GM21717 (cell line): Measurements from ENCODE around the gene EMC6.
"Not testable (repeated sequence)": the region's sequence is repeated elsewhere in the genome, so short reads cannot be mapped to it uniquely, and the experiment has no call there.

Experiments
- ATAC-seq: cut with Tn5 transposase; IDR thresholded peaks from one replicate; pipeline ENCODE4 v1.9.1; 2021; ENCODE audit warnings: mild to moderate bottlenecking, moderate library complexity; ENCODE audit not compliant: unreplicated experiment

EMC6 gene

GRCh38 chr17:3679531-3680126, 11.0 kb downstream of the EMC6 start:
- no peak for ATAC-seq

- no peak for ATAC-seq
Observed at GRCh38 chr17:3681057-3681456, 12.4 kb downstream of the EMC6 start.

DNA sequence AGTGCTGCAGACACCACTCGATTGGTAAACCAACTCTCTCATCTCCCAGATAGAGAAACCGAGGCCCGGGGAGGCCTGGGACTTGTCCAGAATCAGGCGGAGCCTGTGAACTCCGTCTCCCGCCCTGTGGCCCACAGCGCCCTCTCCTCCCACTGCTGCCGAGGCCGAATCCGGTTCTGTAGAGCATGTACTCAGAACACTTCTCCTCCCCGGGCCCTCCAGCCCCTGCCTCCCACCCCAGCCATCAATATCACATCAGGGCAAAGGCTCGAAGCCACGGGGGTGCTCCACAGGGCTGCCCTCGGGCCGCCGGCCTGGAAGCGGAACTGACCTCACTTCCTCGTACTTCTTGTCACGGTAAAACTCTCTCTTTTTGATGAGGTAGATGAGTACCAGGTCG, 13.0 kb downstream of the EMC6 start:
- ATAC-seq = no peak

DNA sequence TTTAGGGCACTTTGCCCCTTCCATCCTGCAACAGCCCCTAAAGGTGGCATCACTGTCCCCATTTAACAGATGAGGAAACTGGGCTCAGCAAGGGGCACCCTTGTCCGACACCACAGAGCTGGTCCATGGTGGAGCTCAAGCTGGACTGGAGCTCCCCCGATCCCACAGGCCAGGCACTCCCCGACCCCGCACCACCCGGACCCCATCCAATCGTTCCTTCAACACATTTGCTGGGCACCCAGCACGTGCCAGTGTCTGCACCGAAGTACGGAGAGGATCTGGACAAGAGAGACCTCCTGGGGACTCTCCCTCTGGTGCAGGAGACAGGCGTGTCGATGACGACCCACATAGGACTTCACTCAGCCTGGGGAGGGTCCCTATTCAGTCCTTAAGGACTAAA, 13.4 kb downstream of the EMC6 start:
- no peak for ATAC-seq

- ATAC-seq = no peak
Observed at GRCh38 chr17:3683054-3683511, 14.5 kb downstream of the EMC6 start.

GRCh38 chr17:3685174-3685573, 16.6 kb downstream of the EMC6 start:
- no peak for ATAC-seq

GRCh38 chr17:3688027-3688553, 19.5 kb downstream of the EMC6 start:
- no peak for ATAC-seq

GRCh38 chr17:3688852-3689261, 20.2 kb downstream of the EMC6 start:
- ATAC-seq = no peak

GRCh38 chr17:3689262-3690093, 20.9 kb downstream of the EMC6 start:
- ATAC-seq = no peak

DNA sequence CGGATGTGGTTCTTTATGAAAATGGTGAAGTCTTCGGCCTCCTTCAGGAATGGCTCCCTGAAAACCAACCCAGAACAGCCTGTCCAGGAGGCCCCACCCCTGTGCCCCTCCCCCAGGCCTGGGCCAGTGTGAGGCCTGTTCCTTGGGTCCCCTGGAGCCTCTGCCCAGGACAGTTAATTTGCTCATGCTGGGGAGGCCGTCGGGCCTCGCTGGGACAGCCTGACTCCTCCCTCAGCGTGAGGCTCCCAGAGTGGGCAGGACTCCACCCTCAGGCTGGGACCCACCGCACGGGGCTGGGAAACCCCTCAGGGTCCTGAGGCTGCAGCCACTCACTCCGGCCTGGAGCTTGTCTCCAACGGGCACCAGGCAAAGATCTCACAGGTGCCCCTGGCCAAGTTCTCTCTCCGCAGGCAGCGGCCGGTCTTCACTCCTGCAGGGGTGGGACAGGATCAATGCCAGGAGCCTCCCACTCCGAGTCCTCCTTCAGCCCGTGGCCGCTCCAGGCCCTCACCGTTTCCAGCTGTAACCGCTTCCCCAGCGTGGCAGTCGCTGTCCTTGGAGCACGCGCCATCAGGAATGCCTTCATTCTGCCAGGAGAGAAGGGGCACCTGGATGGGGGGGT, 21.6 kb downstream of the EMC6 start:
- no peak for ATAC-seq

DNA sequence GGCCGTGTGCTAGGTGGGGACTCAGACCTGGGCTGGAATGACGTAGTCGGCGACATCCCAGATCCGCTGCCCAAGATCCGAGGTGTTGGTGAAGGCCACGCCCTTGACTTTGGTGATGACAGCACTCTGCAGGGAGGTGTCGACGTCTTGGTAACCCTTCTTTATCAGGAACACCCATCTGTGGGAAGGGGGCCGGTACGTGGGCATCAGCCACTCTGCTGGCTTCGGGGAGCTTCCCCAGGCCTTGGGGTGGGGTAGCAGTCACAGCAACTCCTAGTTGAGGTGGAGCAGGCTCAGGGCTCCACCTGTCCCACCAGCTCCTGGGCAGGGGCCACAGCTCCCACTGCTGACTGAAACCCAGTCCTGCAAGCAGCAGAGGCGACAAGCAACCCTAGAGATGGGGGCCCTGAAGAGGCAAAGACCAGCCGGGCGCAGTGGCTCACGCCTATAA, 23.0 kb downstream of the EMC6 start:
- no peak for ATAC-seq

- ATAC-seq = no peak
Observed at GRCh38 chr17:3692346-3692745, 23.7 kb downstream of the EMC6 start.

DNA sequence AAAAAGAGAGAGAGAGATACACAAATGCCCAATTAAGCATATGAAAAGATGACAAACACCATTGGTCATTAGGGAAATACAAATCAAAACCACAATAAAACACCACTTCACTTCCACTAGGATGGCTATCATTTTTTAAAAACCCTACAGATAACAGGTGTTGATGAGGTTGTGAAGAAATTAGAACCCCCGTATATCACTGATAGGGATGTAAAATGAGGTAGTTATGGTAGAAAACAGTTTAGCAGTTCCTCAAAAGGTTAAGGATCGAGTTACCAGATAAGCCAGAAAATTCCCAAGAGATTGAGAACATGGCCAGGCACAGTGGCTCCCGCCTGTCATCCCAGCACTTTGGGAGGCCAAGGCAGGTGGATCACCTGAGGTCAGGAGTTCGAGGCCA, 24.5 kb downstream of the EMC6 start:
- ATAC-seq = no peak

DNA sequence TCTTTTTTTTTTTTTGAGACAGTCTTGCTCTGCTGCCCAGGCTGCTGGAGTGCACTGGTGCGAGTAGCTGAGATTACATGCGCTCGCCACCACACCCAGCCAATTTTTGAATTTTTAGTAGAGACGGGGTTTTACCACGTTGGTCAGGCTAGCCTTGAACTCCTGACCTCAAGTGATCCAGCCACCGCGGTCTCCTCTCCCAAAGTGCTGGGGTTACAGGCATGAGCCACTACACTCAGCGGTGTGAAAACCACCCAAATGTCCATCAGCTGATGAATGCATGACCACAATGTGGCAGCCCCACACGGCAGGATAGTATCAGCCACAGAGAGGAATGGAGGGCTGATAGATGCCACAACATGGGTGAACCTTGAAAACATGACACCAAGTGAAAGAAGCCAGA, 25.2 kb downstream of the EMC6 start:
- ATAC-seq = peak; percentile 47

DNA sequence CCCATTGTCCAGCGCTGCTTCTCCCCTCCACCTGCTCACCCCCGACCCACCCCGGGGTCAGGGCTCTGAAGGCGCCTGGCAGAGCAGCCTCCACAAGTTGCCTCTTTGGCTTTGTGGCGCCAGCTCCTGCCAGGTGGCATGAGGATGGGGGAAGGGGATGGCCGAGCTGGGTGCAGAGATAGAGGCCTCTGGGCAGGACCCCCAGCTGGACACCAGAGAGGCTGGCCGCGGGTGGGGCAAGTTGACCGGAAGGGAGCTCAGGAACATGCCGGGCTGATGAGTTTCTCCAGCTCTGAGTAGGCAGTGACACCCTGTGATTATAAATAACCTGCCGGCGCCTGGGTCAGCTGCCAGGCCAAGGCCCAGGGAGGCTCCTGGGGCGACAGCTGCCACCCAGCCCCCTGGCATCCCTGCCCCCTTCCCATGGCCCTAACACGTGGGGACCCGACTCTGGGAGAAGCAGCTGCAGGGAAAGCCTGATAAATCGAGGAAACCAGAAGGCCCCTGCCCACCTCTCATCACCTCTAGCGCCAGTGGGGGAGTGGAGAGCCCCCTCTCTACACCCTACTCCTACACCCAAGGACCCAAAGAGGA, 26.6 kb downstream of the EMC6 start:
- ATAC-seq = no peak

GRCh38 chr17:3695723-3696411, 27.3 kb downstream of the EMC6 start, which contains the start of gene P2RX5:
Gene P2RX5 (minus strand): TSS chr17:3696155. CDS start chr17:3696005, 150 bp downstream.
- no peak for ATAC-seq

DNA sequence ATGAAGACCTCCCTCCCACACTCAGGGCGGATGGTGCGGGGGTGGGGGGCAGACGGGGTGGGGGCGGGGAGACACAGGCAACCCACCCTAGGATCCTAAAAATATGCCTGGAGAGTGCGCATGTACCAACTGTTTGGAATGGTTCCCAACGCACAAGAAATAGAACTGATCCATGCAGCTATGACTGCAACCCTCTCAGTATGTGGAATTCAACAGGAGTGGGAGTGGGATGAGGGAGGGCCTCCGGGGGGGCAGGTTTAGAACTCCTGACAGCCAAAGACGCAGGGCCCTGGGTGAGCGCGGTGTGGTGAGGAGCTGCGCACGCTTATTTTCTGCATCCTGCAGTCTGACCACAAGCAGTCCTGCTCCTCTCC, 28.5 kb downstream of the EMC6 start:
- no peak for ATAC-seq

- no peak for ATAC-seq
Observed at GRCh38 chr17:3698139-3698538, 29.5 kb downstream of the EMC6 start.

GRCh38 chr17:3699951-3700350, 31.3 kb downstream of the EMC6 start:
- no peak for ATAC-seq

- ATAC-seq = not testable (repeated sequence)
Observed at GRCh38 chr17:3702041-3702539, 33.5 kb downstream of the EMC6 start.
